Measurements from ENCODE around the gene KIF5C.
A peak's percentile ranks its signal among the peaks of the same experiment; 100 is the strongest.
"Not testable (repeated sequence)": the region's sequence is repeated elsewhere in the genome, so short reads cannot be mapped to it uniquely, and the experiment has no call there.

KIF5C gene

GRCh38 chr2:148874868-148875341 is at the start of gene KIF5C:
Gene KIF5C (plus strand): TSS chr2:148875227. CDS start chr2:148875618, 391 bp downstream.
- Histone ChIP-seq H3K27me3 (ENCODE audit: control insufficient read depth, insufficient read depth, low read length) (peaks cover 14% of the 10 kb centered on the region), H3K27ac (ENCODE audit: low read depth, low read length) (no peak within 1 kb of the TSS), H3K36me3 (ENCODE audit: control insufficient read depth, insufficient read depth, low read length) (no peaks in the 10 kb centered on the region), H3K9ac (ENCODE audit: low read length) (no peak within 1 kb of the TSS), H3K4me3 (ENCODE audit: low read length) (peak within 1 kb of the TSS; percentile 52), H3K4me1 (ENCODE audit: control insufficient read depth, insufficient read depth, low read length) (peaks cover 3% of the 10 kb centered on the region)

DNA sequence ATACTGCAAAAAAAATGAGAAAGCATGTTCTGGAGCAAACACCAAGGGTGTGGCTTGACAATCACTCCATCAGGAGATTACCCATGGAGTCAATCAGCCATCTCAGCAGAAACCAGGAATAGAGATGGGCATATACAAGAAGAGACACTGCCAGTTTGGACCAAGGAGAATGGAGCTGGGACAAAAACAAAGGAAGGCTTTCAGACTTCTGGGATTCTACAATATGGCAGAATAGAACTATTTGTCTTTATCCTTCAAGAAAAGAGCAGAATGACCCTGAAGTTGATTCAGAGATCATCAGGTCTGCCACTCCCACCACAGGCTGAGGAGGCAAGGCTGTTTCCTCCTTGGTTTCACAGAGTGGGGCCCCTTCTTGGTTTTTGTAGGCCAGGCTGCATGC is 48.2 kb upstream of the KIF5C start:
- Histone ChIP-seq H3K4me3 (ENCODE audit: low read length) (no peak overlapping the region), H3K27me3 (ENCODE audit: control insufficient read depth, insufficient read depth, low read length) (no peaks in the 10 kb centered on the region), H3K36me3 (ENCODE audit: control insufficient read depth, insufficient read depth, low read length) (no peaks in the 10 kb centered on the region), H3K27ac (ENCODE audit: low read depth, low read length) (no peak overlapping the region), H3K4me1 (ENCODE audit: control insufficient read depth, insufficient read depth, low read length) (no peaks in the 10 kb centered on the region), H3K9ac (ENCODE audit: low read length) (no peak overlapping the region)

DNA sequence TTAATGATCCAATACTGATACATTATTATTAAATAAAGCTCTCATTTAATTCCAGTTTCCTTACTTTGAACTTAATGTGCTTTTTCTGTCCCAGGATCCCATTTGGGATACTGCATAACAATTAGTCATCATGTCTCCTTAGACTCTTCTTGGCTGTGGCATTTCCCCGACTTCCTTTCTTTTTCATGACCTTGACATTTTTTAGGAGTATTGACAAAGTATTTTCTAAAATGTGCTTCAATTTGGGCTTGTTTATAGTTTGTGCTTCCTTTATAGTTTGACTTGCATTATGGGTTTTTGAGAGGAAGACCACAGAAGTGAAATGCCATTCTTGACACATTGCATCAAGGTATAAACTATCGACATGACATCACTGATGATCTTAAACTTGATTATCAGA is 46.1 kb upstream of the KIF5C start:
- no peak overlapping the region for H3K27ac ChIP-seq (ENCODE audit: low read depth, low read length)
- no peaks in the 10 kb centered on the region for H3K36me3 ChIP-seq (ENCODE audit: control insufficient read depth, insufficient read depth, low read length)
- H3K4me3 ChIP-seq (ENCODE audit: low read length) = no peak overlapping the region
- H3K4me1 ChIP-seq (ENCODE audit: control insufficient read depth, insufficient read depth, low read length) = no peaks in the 10 kb centered on the region
- no peaks in the 10 kb centered on the region for H3K27me3 ChIP-seq (ENCODE audit: control insufficient read depth, insufficient read depth, low read length)
- H3K9ac ChIP-seq (ENCODE audit: low read length) = no peak overlapping the region

DNA sequence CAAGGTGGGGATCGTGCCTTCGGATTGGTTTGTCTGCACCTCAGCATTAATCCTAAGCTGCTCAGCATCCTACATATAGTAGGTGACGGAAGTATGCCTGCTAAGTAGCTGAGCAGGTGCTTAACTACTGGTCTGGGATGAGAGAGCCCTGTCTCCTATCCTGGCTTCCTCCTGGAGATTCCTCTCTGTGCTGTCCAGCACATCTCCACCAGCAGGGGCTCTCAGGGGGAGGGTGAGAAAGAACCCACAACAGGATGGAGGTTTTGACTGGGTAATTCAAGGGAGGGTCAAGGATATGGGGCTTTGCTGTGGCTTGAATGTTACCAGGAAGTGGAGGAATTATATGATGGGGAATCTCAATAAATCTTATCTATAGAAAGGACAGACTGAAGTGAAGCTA is 45.4 kb upstream of the KIF5C start:
- H3K36me3 ChIP-seq (ENCODE audit: control insufficient read depth, insufficient read depth, low read length) = no peaks in the 10 kb centered on the region
- H3K4me3 ChIP-seq (ENCODE audit: low read length) = no peak overlapping the region
- no peak overlapping the region for H3K9ac ChIP-seq (ENCODE audit: low read length)
- H3K27me3 ChIP-seq (ENCODE audit: control insufficient read depth, insufficient read depth, low read length) = no peaks in the 10 kb centered on the region
- no peak overlapping the region for H3K27ac ChIP-seq (ENCODE audit: low read depth, low read length)
- H3K4me1 ChIP-seq (ENCODE audit: control insufficient read depth, insufficient read depth, low read length) = no peaks in the 10 kb centered on the region

DNA sequence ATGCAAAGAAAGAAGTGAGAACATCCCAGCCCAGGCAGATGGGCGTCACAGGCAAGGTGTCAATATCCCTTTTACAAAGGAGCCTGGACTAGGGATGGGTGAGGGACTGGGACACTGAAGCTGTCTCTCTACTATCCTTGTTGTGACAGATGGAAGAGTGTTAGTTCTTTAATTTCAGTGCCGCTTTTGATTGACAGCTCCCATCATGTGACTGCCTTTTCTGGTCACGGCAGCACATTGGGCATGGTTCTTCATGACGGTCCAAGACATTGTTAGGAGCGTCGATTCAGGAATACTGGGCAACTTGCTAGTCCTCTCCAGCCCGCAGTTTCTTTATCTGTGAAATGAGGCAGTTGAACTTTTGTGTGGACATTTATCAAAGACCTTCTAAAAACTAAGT is 42.4 kb upstream of the KIF5C start:
- no peak overlapping the region for H3K27ac ChIP-seq (ENCODE audit: low read depth, low read length)
- no peak overlapping the region for H3K9ac ChIP-seq (ENCODE audit: low read length)
- no peaks in the 10 kb centered on the region for H3K27me3 ChIP-seq (ENCODE audit: control insufficient read depth, insufficient read depth, low read length)
- no peaks in the 10 kb centered on the region for H3K4me1 ChIP-seq (ENCODE audit: control insufficient read depth, insufficient read depth, low read length)
- no peaks in the 10 kb centered on the region for H3K36me3 ChIP-seq (ENCODE audit: control insufficient read depth, insufficient read depth, low read length)
- H3K4me3 ChIP-seq (ENCODE audit: low read length) = no peak overlapping the region

DNA sequence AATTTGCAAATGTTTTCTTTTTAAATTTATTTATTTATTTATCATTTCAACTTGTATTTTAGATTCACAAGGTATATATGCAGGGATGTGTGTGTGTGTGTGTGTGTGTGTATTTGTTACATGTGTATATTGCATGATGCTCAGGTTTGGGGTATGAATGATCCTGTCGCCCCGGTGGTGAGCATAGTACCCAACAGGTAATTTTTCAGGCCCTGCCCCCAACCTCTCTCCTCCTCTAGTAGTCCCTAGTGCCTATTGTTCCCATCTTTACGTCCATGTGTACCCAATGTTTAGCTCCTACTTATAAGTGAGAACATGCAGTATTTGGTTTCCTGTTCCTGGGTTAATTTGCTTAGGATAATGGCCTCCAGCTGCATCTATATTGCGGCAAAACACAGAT is 33.0 kb upstream of the KIF5C start:
- no peak overlapping the region for H3K9ac ChIP-seq (ENCODE audit: low read length)
- no peaks in the 10 kb centered on the region for H3K36me3 ChIP-seq (ENCODE audit: control insufficient read depth, insufficient read depth, low read length)
- no peak overlapping the region for H3K4me3 ChIP-seq (ENCODE audit: low read length)
- no peak overlapping the region for H3K27ac ChIP-seq (ENCODE audit: low read depth, low read length)
- H3K4me1 ChIP-seq (ENCODE audit: control insufficient read depth, insufficient read depth, low read length) = no peaks in the 10 kb centered on the region
- H3K27me3 ChIP-seq (ENCODE audit: control insufficient read depth, insufficient read depth, low read length) = no peaks in the 10 kb centered on the region

GRCh38 chr2:148848146-148848545 is 26.9 kb upstream of the KIF5C start:
- H3K4me3 ChIP-seq (ENCODE audit: low read length) = no peak overlapping the region
- no peaks in the 10 kb centered on the region for H3K36me3 ChIP-seq (ENCODE audit: control insufficient read depth, insufficient read depth, low read length)
- no peak overlapping the region for H3K9ac ChIP-seq (ENCODE audit: low read length)
- H3K27me3 ChIP-seq (ENCODE audit: control insufficient read depth, insufficient read depth, low read length) = no peaks in the 10 kb centered on the region
- H3K27ac ChIP-seq (ENCODE audit: low read depth, low read length) = no peak overlapping the region
- no peaks in the 10 kb centered on the region for H3K4me1 ChIP-seq (ENCODE audit: control insufficient read depth, insufficient read depth, low read length)

DNA sequence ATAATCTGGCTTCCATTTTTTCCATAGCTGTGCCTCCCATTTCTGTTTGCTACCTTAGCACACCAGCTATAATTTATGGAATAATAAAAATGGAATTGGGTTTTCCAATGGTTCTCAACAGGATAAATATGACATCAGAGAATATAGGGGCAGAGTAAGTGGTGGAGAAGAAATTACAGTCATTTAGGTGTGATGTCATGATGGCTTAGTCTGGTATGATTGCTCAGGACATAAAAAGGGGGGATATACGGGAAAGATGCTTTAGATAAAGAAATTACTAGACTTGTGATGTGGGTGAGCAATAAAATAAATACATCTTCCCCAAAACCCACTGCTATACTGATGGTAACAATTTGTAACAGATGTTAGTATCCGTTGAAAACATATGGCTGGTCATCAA is 21.6 kb upstream of the KIF5C start:
- Histone ChIP-seq H3K9ac (ENCODE audit: low read length) (no peak overlapping the region), H3K27me3 (ENCODE audit: control insufficient read depth, insufficient read depth, low read length) (no peaks in the 10 kb centered on the region), H3K4me1 (ENCODE audit: control insufficient read depth, insufficient read depth, low read length) (no peaks in the 10 kb centered on the region), H3K4me3 (ENCODE audit: low read length) (no peak overlapping the region), H3K27ac (ENCODE audit: low read depth, low read length) (no peak overlapping the region), H3K36me3 (ENCODE audit: control insufficient read depth, insufficient read depth, low read length) (no peaks in the 10 kb centered on the region)

GRCh38 chr2:148860037-148860436 is 15.0 kb upstream of the KIF5C start:
- H3K27me3 ChIP-seq (ENCODE audit: control insufficient read depth, insufficient read depth, low read length) = no peaks in the 10 kb centered on the region
- no peak overlapping the region for H3K4me3 ChIP-seq (ENCODE audit: low read length)
- H3K36me3 ChIP-seq (ENCODE audit: control insufficient read depth, insufficient read depth, low read length) = no peaks in the 10 kb centered on the region
- no peak overlapping the region for H3K27ac ChIP-seq (ENCODE audit: low read depth, low read length)
- H3K4me1 ChIP-seq (ENCODE audit: control insufficient read depth, insufficient read depth, low read length) = no peaks in the 10 kb centered on the region
- no peak overlapping the region for H3K9ac ChIP-seq (ENCODE audit: low read length)

DNA sequence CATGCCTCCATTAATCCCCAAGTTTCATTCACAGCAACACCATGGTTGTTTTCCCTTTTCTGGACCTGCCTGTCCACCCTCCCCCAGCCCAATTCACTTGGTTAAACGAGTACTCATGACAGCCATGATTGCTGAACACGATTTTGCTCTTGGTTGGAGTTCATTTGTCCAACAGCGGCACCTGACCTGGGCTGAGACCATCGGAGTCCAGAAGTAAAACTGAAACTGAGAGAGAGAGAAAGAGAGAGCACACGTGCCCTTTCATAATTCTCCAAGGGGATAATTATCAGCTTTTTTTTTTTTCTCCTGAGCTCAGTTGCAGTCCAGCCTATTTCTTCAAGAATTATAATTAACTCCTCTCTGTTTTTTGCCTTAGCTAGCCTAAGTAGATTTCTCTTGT is 13.7 kb upstream of the KIF5C start:
- no peak overlapping the region for H3K9ac ChIP-seq (ENCODE audit: low read length)
- no peaks in the 10 kb centered on the region for H3K4me1 ChIP-seq (ENCODE audit: control insufficient read depth, insufficient read depth, low read length)
- H3K27ac ChIP-seq (ENCODE audit: low read depth, low read length) = no peak overlapping the region
- H3K27me3 ChIP-seq (ENCODE audit: control insufficient read depth, insufficient read depth, low read length) = no peaks in the 10 kb centered on the region
- no peak overlapping the region for H3K4me3 ChIP-seq (ENCODE audit: low read length)
- H3K36me3 ChIP-seq (ENCODE audit: control insufficient read depth, insufficient read depth, low read length) = no peaks in the 10 kb centered on the region

DNA sequence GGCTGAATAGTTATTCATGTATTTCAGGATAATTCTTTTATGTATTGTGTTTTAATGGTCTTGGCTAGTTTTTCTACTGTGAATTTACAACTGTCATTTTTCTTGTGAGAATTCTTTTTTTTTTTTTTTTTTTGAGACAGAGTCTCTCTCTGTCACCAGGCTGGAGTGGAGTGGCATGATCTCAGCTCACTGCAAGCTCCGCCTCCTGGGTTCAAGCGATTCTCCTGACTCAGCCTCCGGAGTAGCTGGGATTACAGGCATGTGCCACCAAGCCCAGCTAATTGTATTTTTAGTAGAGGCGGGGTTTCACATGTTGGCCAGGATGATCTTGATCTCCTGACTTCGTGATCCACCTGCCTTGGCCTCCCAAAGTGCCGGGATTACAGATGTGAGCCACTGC is 12.5 kb upstream of the KIF5C start:
- H3K4me1 ChIP-seq (ENCODE audit: control insufficient read depth, insufficient read depth, low read length); H3K27ac ChIP-seq (ENCODE audit: low read depth, low read length); H3K9ac ChIP-seq (ENCODE audit: low read length); H3K27me3 ChIP-seq (ENCODE audit: control insufficient read depth, insufficient read depth, low read length); H3K36me3 ChIP-seq (ENCODE audit: control insufficient read depth, insufficient read depth, low read length); H3K4me3 ChIP-seq (ENCODE audit: low read length): not testable (repeated sequence)

GRCh38 chr2:148865512-148865911 is 9.5 kb upstream of the KIF5C start:
- Histone ChIP-seq H3K9ac (ENCODE audit: low read length) (no peak overlapping the region), H3K27me3 (ENCODE audit: control insufficient read depth, insufficient read depth, low read length) (no peaks in the 10 kb centered on the region), H3K4me3 (ENCODE audit: low read length) (no peak overlapping the region), H3K4me1 (ENCODE audit: control insufficient read depth, insufficient read depth, low read length) (no peaks in the 10 kb centered on the region), H3K27ac (ENCODE audit: low read depth, low read length) (no peak overlapping the region), H3K36me3 (ENCODE audit: control insufficient read depth, insufficient read depth, low read length) (no peaks in the 10 kb centered on the region)

GRCh38 chr2:148866091-148866490 is 8.9 kb upstream of the KIF5C start:
- Histone ChIP-seq H3K27ac (ENCODE audit: low read depth, low read length) (no peak overlapping the region), H3K4me3 (ENCODE audit: low read length) (no peak overlapping the region), H3K9ac (ENCODE audit: low read length) (no peak overlapping the region), H3K36me3 (ENCODE audit: control insufficient read depth, insufficient read depth, low read length) (no peaks in the 10 kb centered on the region), H3K4me1 (ENCODE audit: control insufficient read depth, insufficient read depth, low read length) (no peaks in the 10 kb centered on the region), H3K27me3 (ENCODE audit: control insufficient read depth, insufficient read depth, low read length) (no peaks in the 10 kb centered on the region)
